Thyroid gland (tissue), 4 donors: ENCODE results near the gene ENOX1.

Experiments used
- POLR2A ChIP-seq, 2 donors: fragments of 450-650 bp; IDR thresholded peaks; one replicate each; pipeline ENCODE4 v1.6.1; 2017; ENCODE audit warnings: antibody characterized with exemption in 2 of 2, mild to moderate bottlenecking in 2 of 2, moderate library complexity in 1 of 2
- TF ChIP-seq, protein P1 (sequence below), 6 experiments: fragments of 200-600 bp in 3 of 6; fragments of 450-650 bp in 3 of 6; sonication (generic) in 3 of 6; IDR thresholded peaks; one replicate each; pipeline ENCODE4 v1.5.1; 2016 to 2019; ENCODE audit warnings: antibody characterized with exemption in 6 of 6, mild to moderate bottlenecking in 2 of 6, inconsistent platforms in 1 of 6, moderate library complexity in 1 of 6

- TF ChIP-seq, protein P1, sequence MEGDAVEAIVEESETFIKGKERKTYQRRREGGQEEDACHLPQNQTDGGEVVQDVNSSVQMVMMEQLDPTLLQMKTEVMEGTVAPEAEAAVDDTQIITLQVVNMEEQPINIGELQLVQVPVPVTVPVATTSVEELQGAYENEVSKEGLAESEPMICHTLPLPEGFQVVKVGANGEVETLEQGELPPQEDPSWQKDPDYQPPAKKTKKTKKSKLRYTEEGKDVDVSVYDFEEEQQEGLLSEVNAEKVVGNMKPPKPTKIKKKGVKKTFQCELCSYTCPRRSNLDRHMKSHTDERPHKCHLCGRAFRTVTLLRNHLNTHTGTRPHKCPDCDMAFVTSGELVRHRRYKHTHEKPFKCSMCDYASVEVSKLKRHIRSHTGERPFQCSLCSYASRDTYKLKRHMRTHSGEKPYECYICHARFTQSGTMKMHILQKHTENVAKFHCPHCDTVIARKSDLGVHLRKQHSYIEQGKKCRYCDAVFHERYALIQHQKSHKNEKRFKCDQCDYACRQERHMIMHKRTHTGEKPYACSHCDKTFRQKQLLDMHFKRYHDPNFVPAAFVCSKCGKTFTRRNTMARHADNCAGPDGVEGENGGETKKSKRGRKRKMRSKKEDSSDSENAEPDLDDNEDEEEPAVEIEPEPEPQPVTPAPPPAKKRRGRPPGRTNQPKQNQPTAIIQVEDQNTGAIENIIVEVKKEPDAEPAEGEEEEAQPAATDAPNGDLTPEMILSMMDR (IDR thresholded peaks at IDR 0.05) = no peak
- TF ChIP-seq POLR2A (IDR thresholded peaks at IDR 0.05) = no peak
Observed at GRCh38 chr13:43195112-43195511, 591.7 kb downstream of the ENOX1 start.
